ENCODE data around the gene NTRK2.

NTRK2 gene

DNA sequence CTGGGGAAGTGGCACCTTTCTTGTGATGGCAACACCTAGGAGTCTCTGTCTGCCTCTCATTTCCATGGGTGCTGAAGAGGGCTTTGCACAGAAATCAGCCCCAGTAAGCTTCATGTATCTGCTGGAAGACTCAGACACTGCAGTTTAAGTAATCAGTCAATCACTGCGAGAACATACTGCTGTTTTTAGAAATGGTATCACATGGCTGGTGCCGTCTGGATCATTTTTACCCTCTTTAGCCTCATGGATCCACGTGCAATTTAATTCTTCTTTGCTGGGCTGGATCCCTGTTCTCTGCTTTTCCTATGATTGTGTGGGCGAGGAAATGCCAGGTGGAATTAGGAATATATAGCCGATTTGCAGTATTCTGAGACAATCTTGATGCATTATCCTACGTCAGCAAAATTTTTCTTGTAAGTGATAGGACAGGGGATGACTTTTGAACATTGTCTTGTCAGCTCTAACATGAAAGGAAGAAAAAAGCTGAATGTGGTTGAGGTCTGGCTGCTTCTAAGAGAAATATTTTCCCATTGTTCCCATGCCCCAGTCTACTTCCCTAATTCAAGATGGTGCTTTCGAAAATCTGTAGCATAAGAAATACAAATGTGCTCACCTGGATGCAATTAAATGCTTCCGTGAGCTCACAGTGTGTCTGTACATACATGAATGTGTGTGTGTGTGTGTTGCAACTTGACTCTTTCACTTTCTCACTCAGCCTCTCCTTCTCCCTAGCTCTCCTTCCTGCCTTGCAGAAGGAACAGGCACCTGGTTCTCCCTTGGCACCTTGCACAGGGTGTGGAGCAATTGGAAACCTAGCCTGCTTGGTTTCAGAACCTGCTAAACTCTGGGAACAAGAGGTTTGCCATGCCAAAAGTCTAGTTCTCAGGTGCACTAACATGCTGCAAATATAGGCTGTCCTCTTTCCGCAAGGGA, 281.6 kb downstream of the NTRK2 start:
- no peak overlapping the region for H3K4me3 ChIP-seq (ENCODE audit: low read length in 2 of 2)
- peaks cover 10% of the 10 kb centered on the region for H3K4me1 ChIP-seq (ENCODE audit: control insufficient read depth, insufficient read depth, low read length)
- no peak overlapping the region for H3K9ac ChIP-seq (ENCODE audit: low read length in 2 of 2)
- H3K27me3 ChIP-seq (ENCODE audit: control insufficient read depth in 1 of 2, insufficient read depth in 2 of 2, low read length in 2 of 2), result peaks cover 0 to 2% of the 10 kb centered on the region in 2 donors
- no peak overlapping the region for H3K27ac ChIP-seq (ENCODE audit: low read length)
- no peaks in the 10 kb centered on the region for H3K9me3 ChIP-seq (ENCODE audit: control insufficient read depth in 2 of 2, low read length in 2 of 2)
- H3K36me3 ChIP-seq (ENCODE audit: control insufficient read depth in 2 of 2, insufficient read depth in 2 of 2, low read length in 2 of 2), result no peaks in the 10 kb centered on the region

DNA sequence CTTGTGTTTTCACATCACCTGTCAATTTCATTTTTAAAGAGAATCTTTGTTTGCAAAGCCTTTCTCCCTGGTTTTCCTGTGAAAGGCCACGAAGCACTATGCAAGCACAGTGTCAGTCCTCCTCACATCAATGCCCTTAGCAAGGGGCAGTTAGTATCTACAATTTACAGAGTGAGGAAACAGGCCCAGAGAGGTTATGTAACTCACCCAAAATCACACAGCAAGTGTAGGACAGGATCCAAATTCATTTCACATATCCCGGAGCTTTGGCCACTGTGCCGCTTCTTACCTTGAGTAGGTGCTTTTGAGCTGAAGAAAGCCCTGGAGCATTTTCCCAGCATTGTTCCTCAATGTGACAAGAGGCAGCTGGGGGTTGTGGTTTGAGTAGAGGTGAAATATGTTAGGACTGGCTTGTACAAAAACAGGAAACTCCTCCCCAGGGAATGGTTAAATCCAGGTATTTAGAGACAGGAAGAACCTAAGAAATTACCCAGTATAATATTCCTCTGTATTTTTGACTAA, 283.8 kb downstream of the NTRK2 start:
- Histone ChIP-seq H3K9ac (ENCODE audit: low read length in 2 of 2) (no peak overlapping the region), H3K4me1 (ENCODE audit: control insufficient read depth, insufficient read depth, low read length) (peaks cover 7% of the 10 kb centered on the region), H3K9me3 (ENCODE audit: control insufficient read depth in 2 of 2, low read length in 2 of 2) (no peaks in the 10 kb centered on the region), H3K27me3 (ENCODE audit: control insufficient read depth in 1 of 2, insufficient read depth in 2 of 2, low read length in 2 of 2) (peaks cover 0 to 2% of the 10 kb centered on the region in 2 donors), H3K4me3 (ENCODE audit: low read length in 2 of 2) (no peak overlapping the region), H3K36me3 (ENCODE audit: control insufficient read depth in 2 of 2, insufficient read depth in 2 of 2, low read length in 2 of 2) (no peaks in the 10 kb centered on the region), H3K27ac (ENCODE audit: low read length) (no peak overlapping the region)

DNA sequence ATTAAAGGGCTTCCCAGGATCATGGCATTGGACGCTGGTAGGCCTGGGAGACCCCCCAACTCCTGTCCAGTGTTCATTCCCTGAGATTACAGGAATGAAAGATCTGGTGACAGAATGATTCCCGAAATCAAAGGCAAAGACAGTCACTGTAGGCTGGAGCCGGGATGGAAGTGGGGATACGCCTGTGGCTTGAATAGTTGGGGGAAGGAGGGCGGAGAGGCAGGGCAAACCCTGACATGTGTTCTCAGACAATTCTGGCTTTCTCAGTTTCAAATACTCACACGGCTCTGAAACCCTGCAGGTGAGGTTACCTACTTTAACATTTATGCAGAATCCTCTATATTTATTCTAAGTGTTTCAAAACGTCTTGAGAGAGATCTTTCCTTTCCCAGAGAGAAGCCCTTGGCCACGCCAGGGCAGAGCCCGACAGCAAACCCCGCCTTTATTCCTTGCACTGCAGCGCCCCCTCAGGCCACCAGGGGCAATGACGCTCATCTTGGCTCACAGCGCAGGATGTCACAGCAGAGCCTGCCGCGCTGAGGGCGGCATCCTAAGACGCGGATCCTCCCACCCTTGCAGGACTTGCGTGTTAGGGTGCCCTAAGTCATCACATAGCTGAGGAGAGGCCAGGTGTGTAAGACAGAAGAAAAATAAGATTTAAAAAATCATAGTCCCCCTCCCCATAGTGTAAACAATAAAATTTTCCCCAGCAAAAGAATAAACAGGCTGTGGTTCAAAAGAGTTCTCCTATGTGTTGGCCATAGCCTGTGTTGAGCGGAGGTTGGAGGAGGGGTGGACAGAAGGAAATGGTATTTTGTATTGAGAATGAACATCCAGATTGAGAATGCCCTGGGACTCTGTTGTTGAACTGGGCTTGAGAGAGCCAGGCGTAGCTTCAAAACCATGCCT, 284.5 kb downstream of the NTRK2 start:
- Histone ChIP-seq H3K4me1 (ENCODE audit: control insufficient read depth, insufficient read depth, low read length) (peaks cover 7% of the 10 kb centered on the region), H3K9ac (ENCODE audit: low read length in 2 of 2) (no peak overlapping the region), H3K4me3 (ENCODE audit: low read length in 2 of 2) (peak overlapping the region in 1 of 2 donors; percentile 47), H3K27ac (ENCODE audit: low read length) (no peak overlapping the region), H3K9me3 (ENCODE audit: control insufficient read depth in 2 of 2, low read length in 2 of 2) (no peaks in the 10 kb centered on the region), H3K27me3 (ENCODE audit: control insufficient read depth in 1 of 2, insufficient read depth in 2 of 2, low read length in 2 of 2) (peaks cover 0 to 2% of the 10 kb centered on the region in 2 donors), H3K36me3 (ENCODE audit: control insufficient read depth in 2 of 2, insufficient read depth in 2 of 2, low read length in 2 of 2) (no peaks in the 10 kb centered on the region)

DNA sequence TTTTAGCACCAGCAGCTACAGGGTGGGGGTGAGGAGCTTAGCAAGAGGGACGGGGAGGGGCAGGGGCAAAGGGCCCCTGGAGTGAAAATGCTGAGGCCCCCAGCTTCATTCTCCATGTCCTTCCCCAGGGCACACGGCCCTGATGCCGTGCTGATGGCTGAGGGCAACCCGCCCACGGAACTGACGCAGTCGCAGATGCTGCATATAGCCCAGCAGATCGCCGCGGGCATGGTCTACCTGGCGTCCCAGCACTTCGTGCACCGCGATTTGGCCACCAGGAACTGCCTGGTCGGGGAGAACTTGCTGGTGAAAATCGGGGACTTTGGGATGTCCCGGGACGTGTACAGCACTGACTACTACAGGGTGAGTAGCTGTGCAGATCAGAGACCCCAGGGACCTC, 285.6 kb downstream of the NTRK2 start:
- Histone ChIP-seq H3K27ac (ENCODE audit: low read length) (no peak overlapping the region), H3K4me3 (ENCODE audit: low read length in 2 of 2) (no peak overlapping the region), H3K9ac (ENCODE audit: low read length in 2 of 2) (no peak overlapping the region), H3K4me1 (ENCODE audit: control insufficient read depth, insufficient read depth, low read length) (peaks cover 7% of the 10 kb centered on the region), H3K9me3 (ENCODE audit: control insufficient read depth in 2 of 2, low read length in 2 of 2) (no peaks in the 10 kb centered on the region), H3K36me3 (ENCODE audit: control insufficient read depth in 2 of 2, insufficient read depth in 2 of 2, low read length in 2 of 2) (no peaks in the 10 kb centered on the region), H3K27me3 (ENCODE audit: control insufficient read depth in 1 of 2, insufficient read depth in 2 of 2, low read length in 2 of 2) (peaks cover 0 to 2% of the 10 kb centered on the region in 2 donors)

DNA sequence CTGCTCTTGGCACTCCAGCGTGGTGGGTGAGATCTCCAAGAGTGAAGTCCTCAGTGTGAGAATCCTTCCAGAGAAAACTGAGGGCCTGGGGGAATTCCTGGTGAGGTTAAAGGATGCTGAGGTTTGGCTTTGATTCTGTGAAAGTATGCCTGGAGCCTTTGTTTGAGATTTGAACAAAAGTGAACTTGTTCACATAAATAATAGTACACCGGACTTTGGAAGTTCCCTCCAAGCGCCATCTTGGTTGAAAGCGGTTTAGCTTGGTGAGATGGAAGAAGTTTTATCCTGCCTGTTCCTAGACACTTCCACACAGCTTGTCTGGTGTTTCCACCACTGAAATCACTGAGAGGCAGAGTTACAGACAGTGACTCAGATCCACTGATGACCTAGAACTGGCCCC, 286.4 kb downstream of the NTRK2 start:
- peaks cover 7% of the 10 kb centered on the region for H3K4me1 ChIP-seq (ENCODE audit: control insufficient read depth, insufficient read depth, low read length)
- no peak overlapping the region for H3K27ac ChIP-seq (ENCODE audit: low read length)
- H3K36me3 ChIP-seq (ENCODE audit: control insufficient read depth in 2 of 2, insufficient read depth in 2 of 2, low read length in 2 of 2), result no peaks in the 10 kb centered on the region
- H3K9me3 ChIP-seq (ENCODE audit: control insufficient read depth in 2 of 2, low read length in 2 of 2), result no peaks in the 10 kb centered on the region
- H3K27me3 ChIP-seq (ENCODE audit: control insufficient read depth in 1 of 2, insufficient read depth in 2 of 2, low read length in 2 of 2), result peaks cover 0 to 2% of the 10 kb centered on the region in 2 donors
- no peak overlapping the region for H3K4me3 ChIP-seq (ENCODE audit: low read length in 2 of 2)
- no peak overlapping the region for H3K9ac ChIP-seq (ENCODE audit: low read length in 2 of 2)

DNA sequence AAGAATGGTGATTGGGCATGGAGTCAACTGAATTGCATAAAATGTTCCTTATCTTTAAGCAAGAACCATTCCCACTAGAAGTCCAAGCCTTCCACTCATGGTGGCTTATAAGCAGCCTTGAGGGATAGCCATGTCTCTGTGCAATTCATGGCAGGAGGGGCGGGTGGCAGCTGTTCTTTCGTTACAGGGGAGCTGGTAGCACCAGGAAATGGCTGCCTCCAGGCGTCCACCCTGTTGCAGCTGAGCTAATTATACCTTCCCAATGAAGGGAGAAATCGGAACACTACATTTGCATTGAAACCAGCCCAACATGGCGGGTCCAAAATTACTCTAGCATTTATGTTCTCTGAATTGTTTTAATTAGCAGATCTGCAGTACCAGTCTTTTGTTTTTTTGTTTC, 289.8 kb downstream of the NTRK2 start:
- Histone ChIP-seq H3K9ac (ENCODE audit: low read length in 2 of 2) (no peak overlapping the region), H3K27me3 (ENCODE audit: control insufficient read depth in 1 of 2, insufficient read depth in 2 of 2, low read length in 2 of 2) (peaks cover 0 to 2% of the 10 kb centered on the region in 2 donors), H3K27ac (ENCODE audit: low read length) (no peak overlapping the region), H3K4me3 (ENCODE audit: low read length in 2 of 2) (no peak overlapping the region), H3K4me1 (ENCODE audit: control insufficient read depth, insufficient read depth, low read length) (no peaks in the 10 kb centered on the region), H3K9me3 (ENCODE audit: control insufficient read depth in 2 of 2, low read length in 2 of 2) (no peaks in the 10 kb centered on the region), H3K36me3 (ENCODE audit: control insufficient read depth in 2 of 2, insufficient read depth in 2 of 2, low read length in 2 of 2) (no peaks in the 10 kb centered on the region)

- Histone ChIP-seq H3K9ac (ENCODE audit: low read length in 2 of 2) (no peak overlapping the region), H3K27me3 (ENCODE audit: control insufficient read depth in 1 of 2, insufficient read depth in 2 of 2, low read length in 2 of 2) (peaks cover 0 to 2% of the 10 kb centered on the region in 2 donors), H3K4me3 (ENCODE audit: low read length in 2 of 2) (no peak overlapping the region), H3K9me3 (ENCODE audit: control insufficient read depth in 2 of 2, low read length in 2 of 2) (no peaks in the 10 kb centered on the region), H3K27ac (ENCODE audit: low read length) (no peak overlapping the region), H3K36me3 (ENCODE audit: control insufficient read depth in 2 of 2, insufficient read depth in 2 of 2, low read length in 2 of 2) (no peaks in the 10 kb centered on the region), H3K4me1 (ENCODE audit: control insufficient read depth, insufficient read depth, low read length) (no peaks in the 10 kb centered on the region)
Observed at GRCh38 chr9:84966876-84967830, 297.6 kb downstream of the NTRK2 start.

- no peak overlapping the region for H3K4me3 ChIP-seq (ENCODE audit: low read length in 2 of 2)
- no peak overlapping the region for H3K9ac ChIP-seq (ENCODE audit: low read length in 2 of 2)
- H3K9me3 ChIP-seq (ENCODE audit: control insufficient read depth in 2 of 2, low read length in 2 of 2), result no peaks in the 10 kb centered on the region
- peaks cover 0 to 2% of the 10 kb centered on the region in 2 donors for H3K27me3 ChIP-seq (ENCODE audit: control insufficient read depth in 1 of 2, insufficient read depth in 2 of 2, low read length in 2 of 2)
- H3K36me3 ChIP-seq (ENCODE audit: control insufficient read depth in 2 of 2, insufficient read depth in 2 of 2, low read length in 2 of 2), result no peaks in the 10 kb centered on the region
- no peaks in the 10 kb centered on the region for H3K4me1 ChIP-seq (ENCODE audit: control insufficient read depth, insufficient read depth, low read length)
- H3K27ac ChIP-seq (ENCODE audit: low read length), result no peak overlapping the region
Observed at GRCh38 chr9:84969084-84969483, 299.6 kb downstream of the NTRK2 start.

GRCh38 chr9:84969736-84970135, 300.2 kb downstream of the NTRK2 start:
- Histone ChIP-seq H3K4me3 (ENCODE audit: low read length in 2 of 2) (no peak overlapping the region), H3K27ac (ENCODE audit: low read length) (no peak overlapping the region), H3K27me3 (ENCODE audit: control insufficient read depth in 1 of 2, insufficient read depth in 2 of 2, low read length in 2 of 2) (peaks cover 0 to 2% of the 10 kb centered on the region in 2 donors), H3K9me3 (ENCODE audit: control insufficient read depth in 2 of 2, low read length in 2 of 2) (no peaks in the 10 kb centered on the region), H3K9ac (ENCODE audit: low read length in 2 of 2) (no peak overlapping the region), H3K36me3 (ENCODE audit: control insufficient read depth in 2 of 2, insufficient read depth in 2 of 2, low read length in 2 of 2) (no peaks in the 10 kb centered on the region), H3K4me1 (ENCODE audit: control insufficient read depth, insufficient read depth, low read length) (no peaks in the 10 kb centered on the region)

DNA sequence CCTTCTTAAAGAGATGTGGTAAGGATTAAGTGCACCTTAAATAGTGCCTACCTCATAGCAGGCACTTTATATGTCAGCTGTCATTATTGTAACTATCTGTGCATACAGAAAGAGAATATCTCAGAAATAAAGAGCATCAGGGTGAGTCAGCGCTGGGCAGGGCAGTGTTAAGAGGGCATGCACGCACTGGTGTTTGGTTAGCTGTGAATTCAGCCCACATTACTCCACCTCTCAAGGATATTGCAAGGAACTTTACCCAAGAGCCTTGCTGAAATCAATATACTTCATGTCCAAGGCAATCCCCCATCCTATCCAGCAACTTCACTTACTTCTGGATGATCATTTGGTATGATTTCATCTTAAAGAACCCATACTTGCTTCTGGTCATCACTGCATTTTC, 300.9 kb downstream of the NTRK2 start:
- Histone ChIP-seq H3K27ac (ENCODE audit: low read length) (no peak overlapping the region), H3K4me1 (ENCODE audit: control insufficient read depth, insufficient read depth, low read length) (no peaks in the 10 kb centered on the region), H3K4me3 (ENCODE audit: low read length in 2 of 2) (no peak overlapping the region), H3K27me3 (ENCODE audit: control insufficient read depth in 1 of 2, insufficient read depth in 2 of 2, low read length in 2 of 2) (peaks cover 0 to 2% of the 10 kb centered on the region in 2 donors), H3K9ac (ENCODE audit: low read length in 2 of 2) (no peak overlapping the region), H3K36me3 (ENCODE audit: control insufficient read depth in 2 of 2, insufficient read depth in 2 of 2, low read length in 2 of 2) (no peaks in the 10 kb centered on the region), H3K9me3 (ENCODE audit: control insufficient read depth in 2 of 2, low read length in 2 of 2) (no peaks in the 10 kb centered on the region)
